Measurements from ENCODE around the gene E2F3. TPM values are rescaled to one million over a fixed set of nuclear protein-coding genes. Genes with fewer than 3 reads are reported as not detected.

Gene E2F3
- total RNA-seq, 1 donor from 2014 or later = 20.4 TPM

GRCh38 chr6:20467437-20467836 is 65.8 kb downstream of the E2F3 start:
- no peaks in the 10 kb centered on the region for H3K9me3 Mint-ChIP-seq (ENCODE audit: unreplicated experiment)
- TF ChIP-seq CTCF (IDR thresholded peaks at IDR 0.05; ENCODE audit: unreplicated experiment) = no peak
- H3K27ac Mint-ChIP-seq (ENCODE audit: unreplicated experiment) = no peak overlapping the region
- peaks cover 21% of the 10 kb centered on the region for H3K36me3 Mint-ChIP-seq (ENCODE audit: low read depth, unreplicated experiment)
- no peak for DNase-seq (ENCODE audit: low spot score)
- no peak overlapping the region for H3K4me3 Mint-ChIP-seq (ENCODE audit: unreplicated experiment)
- no peaks in the 10 kb centered on the region for H3K27me3 Mint-ChIP-seq (ENCODE audit: unreplicated experiment)
- H3K4me1 Mint-ChIP-seq (ENCODE audit: unreplicated experiment) = no peaks in the 10 kb centered on the region

- no peak for DNase-seq (ENCODE audit: low spot score)
- no peak overlapping the region for H3K4me3 Mint-ChIP-seq (ENCODE audit: unreplicated experiment)
- H3K36me3 Mint-ChIP-seq (ENCODE audit: low read depth, unreplicated experiment) = peaks cover 21% of the 10 kb centered on the region
- no peaks in the 10 kb centered on the region for H3K27me3 Mint-ChIP-seq (ENCODE audit: unreplicated experiment)
- H3K4me1 Mint-ChIP-seq (ENCODE audit: unreplicated experiment) = no peaks in the 10 kb centered on the region
- no peaks in the 10 kb centered on the region for H3K9me3 Mint-ChIP-seq (ENCODE audit: unreplicated experiment)
- no peak for TF ChIP-seq CTCF (IDR thresholded peaks at IDR 0.05; ENCODE audit: unreplicated experiment)
- no peak overlapping the region for H3K27ac Mint-ChIP-seq (ENCODE audit: unreplicated experiment)
These were observed 66.5 kb downstream of the E2F3 start for GRCh38 chr6:20468209-20468608.

- H3K27me3 Mint-ChIP-seq (ENCODE audit: unreplicated experiment) = no peaks in the 10 kb centered on the region
- no peak for DNase-seq (ENCODE audit: low spot score)
- H3K36me3 Mint-ChIP-seq (ENCODE audit: low read depth, unreplicated experiment) = peaks cover 7% of the 10 kb centered on the region
- no peak overlapping the region for H3K4me3 Mint-ChIP-seq (ENCODE audit: unreplicated experiment)
- H3K9me3 Mint-ChIP-seq (ENCODE audit: unreplicated experiment) = no peaks in the 10 kb centered on the region
- H3K4me1 Mint-ChIP-seq (ENCODE audit: unreplicated experiment) = peaks cover 15% of the 10 kb centered on the region
- H3K27ac Mint-ChIP-seq (ENCODE audit: unreplicated experiment) = no peak overlapping the region
- TF ChIP-seq CTCF (IDR thresholded peaks at IDR 0.05; ENCODE audit: unreplicated experiment) = no peak
These were observed 71.1 kb downstream of the E2F3 start for GRCh38 chr6:20472748-20473147.

GRCh38 chr6:20473518-20473917 is 71.8 kb downstream of the E2F3 start:
- no peak overlapping the region for H3K27ac Mint-ChIP-seq (ENCODE audit: unreplicated experiment)
- TF ChIP-seq CTCF (IDR thresholded peaks at IDR 0.05; ENCODE audit: unreplicated experiment) = no peak
- no peaks in the 10 kb centered on the region for H3K27me3 Mint-ChIP-seq (ENCODE audit: unreplicated experiment)
- no peak overlapping the region for H3K4me3 Mint-ChIP-seq (ENCODE audit: unreplicated experiment)
- no peaks in the 10 kb centered on the region for H3K9me3 Mint-ChIP-seq (ENCODE audit: unreplicated experiment)
- peaks cover 4% of the 10 kb centered on the region for H3K36me3 Mint-ChIP-seq (ENCODE audit: low read depth, unreplicated experiment)
- no peak for DNase-seq (ENCODE audit: low spot score)
- H3K4me1 Mint-ChIP-seq (ENCODE audit: unreplicated experiment) = peaks cover 15% of the 10 kb centered on the region

GRCh38 chr6:20474874-20475542 is 73.3 kb downstream of the E2F3 start:
- TF ChIP-seq CTCF (IDR thresholded peaks at IDR 0.05; ENCODE audit: unreplicated experiment) = no peak

More at GRCh38 chr6:20474874-20475542, 73.3 kb downstream of the E2F3 start:
- DNase-seq (ENCODE audit: low spot score) = no peak
- Mint-ChIP-seq H3K27me3 (ENCODE audit: unreplicated experiment) (no peaks in the 10 kb centered on the region), H3K36me3 (ENCODE audit: low read depth, unreplicated experiment) (peaks cover 2% of the 10 kb centered on the region), H3K4me3 (ENCODE audit: unreplicated experiment) (no peak overlapping the region), H3K9me3 (ENCODE audit: unreplicated experiment) (no peaks in the 10 kb centered on the region), H3K4me1 (ENCODE audit: unreplicated experiment) (peaks cover 15% of the 10 kb centered on the region), H3K27ac (ENCODE audit: unreplicated experiment) (no peak overlapping the region)

All from endothelial cell (in vitro differentiated cells).